Spleen (tissue), 11 donors: ENCODE results near the gene GRB10. TPM values are rescaled to one million over a fixed set of nuclear protein-coding genes. Genes with fewer than 3 reads are reported as not detected.

Experiments
- DNase-seq: peaks from one replicate; pipeline ENCODE4 v3.0.0-alpha.2; 2020
- H3K27ac ChIP-seq, 8 donors: fragments of 200-600 bp; sonication (generic) in 7 of 8; 1 replicate in 4 of 8; 2 replicates in 4 of 8; pipeline versions ENCODE4 v1.5.0 to v1.8.0; 2016 to 2021; ENCODE audit warnings: inconsistent platforms in 4 of 8, mild to moderate bottlenecking in 4 of 8, moderate library complexity in 1 of 8
- H3K27me3 ChIP-seq, 7 donors: fragments of 200-600 bp; sonication (generic) in 6 of 7; replicated peaks in 1 of 7; 1 replicate in 4 of 7; 2 replicates in 3 of 7; pipeline versions ENCODE4 v1.5.0 to v1.8.0; 2016 to 2021; ENCODE audit warnings: inconsistent platforms in 3 of 7, mild to moderate bottlenecking in 1 of 7
- H3K36me3 ChIP-seq, 6 donors: fragments of 200-600 bp; sonication (generic) in 5 of 6; 1 replicate in 4 of 6; 2 replicates in 2 of 6; pipeline versions ENCODE4 v1.5.0 to v1.8.0; 2016 to 2021; ENCODE audit warnings: inconsistent platforms in 2 of 6
- H3K4me1 ChIP-seq, 6 donors: fragments of 200-600 bp; sonication (generic) in 5 of 6; 1 replicate in 3 of 6; 2 replicates in 3 of 6; pipeline versions ENCODE4 v1.5.0 to v1.8.0; 2016 to 2021; ENCODE audit warnings: inconsistent platforms in 3 of 6
- H3K4me3 ChIP-seq, 8 donors: fragments of 200-600 bp; sonication (generic) in 7 of 8; 1 replicate in 4 of 8; 2 replicates in 4 of 8; pipeline versions ENCODE4 v1.5.0 to v1.8.0; 2016 to 2021; ENCODE audit warnings: inconsistent platforms in 4 of 8, mild to moderate bottlenecking in 4 of 8, moderate library complexity in 2 of 8
- H3K9me3 ChIP-seq, 8 donors: fragments of 200-600 bp; sonication (generic) in 7 of 8; 1 replicate in 4 of 8; 2 replicates in 4 of 8; pipeline versions ENCODE4 v1.5.0 to v1.8.0; 2016 to 2021; ENCODE audit warnings: inconsistent platforms in 4 of 8
- POLR2A ChIP-seq, 3 donors: fragments of 450-650 bp; IDR thresholded peaks; one replicate each; pipeline ENCODE4 v1.5.1; 2017; ENCODE audit warnings: antibody characterized with exemption in 3 of 3, mild to moderate bottlenecking in 1 of 3
- POLR2AphosphoS5 ChIP-seq, 3 donors: sonication (generic); formaldehyde crosslinking; IDR thresholded peaks; one replicate each; pipeline ENCODE4 v1.5.1; 2017; ENCODE audit warnings: antibody characterized with exemption in 3 of 3
- WGBS, 5 donors: extraction: QIAGEN DNeasy Blood & Tissue Kit in 3 of 5; methylation state at CpG; one replicate each; pipeline versions ENCODE4 v1.1.5 to v1.1.7; 2013 to 2018; 5-methylcytosine and 5-hydroxymethylcytosine counted together
- intact Hi-C: fragments of 100-400 bp; cut with DNase I; formaldehyde crosslinking; loops from one replicate; pipeline ENCODE4 v1.15.0; 2023; ENCODE audit warnings: low total_unique reads
- polyA plus RNA-seq, 3 donors: library from polyadenylated mRNA; stranded (reverse); fragments of 200-250 nt; gene quantifications; one replicate each; pipeline ENCODE4 v1.2.1, GENCODE V29; 2013
- total RNA-seq, 7 donors: library from RNA; depleted of rRNA in 3 of 7; stranded (reverse); fragments of >200 nt in 3 of 7; fragmentation: NEBNext Ultra II Directional in 4 of 7; extraction: Animal tissue kit (Norgen Biotek cat#: 25700) in 4 of 7; gene quantifications; one replicate each; pipeline versions ENCODE4 v1.1.0 to v1.2.1, GENCODE V29; 2016 to 2021
- TF ChIP-seq, protein P1 (sequence below), 11 experiments: fragments of 200-600 bp in 7 of 11; fragments of 450-650 bp in 4 of 11; sonication (generic) in 4 of 11; IDR thresholded peaks in 8 of 11; conservative IDR thresholded peaks in 3 of 11; 1 replicate in 7 of 11; 2 replicates in 4 of 11; pipeline versions ENCODE4 v1.4.0 to v1.8.0; 2016 to 2021; ENCODE audit warnings: antibody characterized with exemption in 11 of 11, inconsistent platforms in 4 of 11, mild to moderate bottlenecking in 1 of 11
- donor health status: healthy with polysubstance abuse.
- donor health status: DM: no; HTN: no; CAD: no; lungs with moderate emphysema.
- donor health status: DM: no; HTN: no; CAD: no.
- donor health status: Bipolar disorder and iron deficiency.
- donor health status: healthy.
- donor health status: DM: no; HTN: no; CAD: no.
- donor health status: DM: yes; HTN: yes; CAD: no.

Gene GRB10
- total and polyA plus RNA-seq, 10 donors = 11.3 to 159 (median 115) TPM

DNA sequence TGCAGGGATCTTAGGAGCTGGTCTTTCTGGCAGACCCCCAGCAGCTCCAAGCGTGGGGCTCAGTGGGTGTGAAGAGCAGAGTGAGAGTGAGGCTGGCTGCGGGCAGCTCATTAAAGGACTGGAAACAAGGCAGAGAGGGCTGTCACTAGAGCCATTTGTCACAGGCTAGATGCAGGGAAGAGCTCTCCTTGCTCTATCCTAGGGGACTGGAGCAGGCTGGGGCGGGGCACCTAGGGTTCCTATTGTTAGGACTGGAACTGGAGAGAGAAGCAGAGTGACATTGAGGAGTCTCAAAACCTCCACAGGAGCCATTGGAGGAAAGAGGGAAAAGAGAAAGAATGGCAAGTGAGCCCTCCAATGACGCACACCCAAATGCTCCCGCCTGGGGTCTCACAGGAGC lies 216.7 kb downstream of the GRB10 start:
- H3K27me3 ChIP-seq = peaks cover 0 to 1% (median 0%) of the 10 kb centered on the region in 7 donors
- no peak for DNase-seq
- H3K4me1 ChIP-seq = no peaks in the 10 kb centered on the region
- H3K27ac ChIP-seq = no peak overlapping the region
- TF ChIP-seq, protein P1, sequence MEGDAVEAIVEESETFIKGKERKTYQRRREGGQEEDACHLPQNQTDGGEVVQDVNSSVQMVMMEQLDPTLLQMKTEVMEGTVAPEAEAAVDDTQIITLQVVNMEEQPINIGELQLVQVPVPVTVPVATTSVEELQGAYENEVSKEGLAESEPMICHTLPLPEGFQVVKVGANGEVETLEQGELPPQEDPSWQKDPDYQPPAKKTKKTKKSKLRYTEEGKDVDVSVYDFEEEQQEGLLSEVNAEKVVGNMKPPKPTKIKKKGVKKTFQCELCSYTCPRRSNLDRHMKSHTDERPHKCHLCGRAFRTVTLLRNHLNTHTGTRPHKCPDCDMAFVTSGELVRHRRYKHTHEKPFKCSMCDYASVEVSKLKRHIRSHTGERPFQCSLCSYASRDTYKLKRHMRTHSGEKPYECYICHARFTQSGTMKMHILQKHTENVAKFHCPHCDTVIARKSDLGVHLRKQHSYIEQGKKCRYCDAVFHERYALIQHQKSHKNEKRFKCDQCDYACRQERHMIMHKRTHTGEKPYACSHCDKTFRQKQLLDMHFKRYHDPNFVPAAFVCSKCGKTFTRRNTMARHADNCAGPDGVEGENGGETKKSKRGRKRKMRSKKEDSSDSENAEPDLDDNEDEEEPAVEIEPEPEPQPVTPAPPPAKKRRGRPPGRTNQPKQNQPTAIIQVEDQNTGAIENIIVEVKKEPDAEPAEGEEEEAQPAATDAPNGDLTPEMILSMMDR (IDR thresholded peaks at IDR 0.05 in 8 of 11, conservative IDR thresholded peaks at IDR 0.05 in 3 of 11) = no peak
- TF ChIP-seq POLR2AphosphoS5 (IDR thresholded peaks at IDR 0.05) (no peak), POLR2A (IDR thresholded peaks at IDR 0.05) (no peak)
- intact Hi-C loops = no loop called here
- no peak overlapping the region for H3K4me3 ChIP-seq
- peaks cover 0 to 13% (median 11%) of the 10 kb centered on the region in 8 donors for H3K9me3 ChIP-seq
- H3K36me3 ChIP-seq = no peaks in the 10 kb centered on the region
- 65 to 75% (median 71%) methylated on average over 5 of the region's 5 CpGs for WGBS, 5 donors

DNA sequence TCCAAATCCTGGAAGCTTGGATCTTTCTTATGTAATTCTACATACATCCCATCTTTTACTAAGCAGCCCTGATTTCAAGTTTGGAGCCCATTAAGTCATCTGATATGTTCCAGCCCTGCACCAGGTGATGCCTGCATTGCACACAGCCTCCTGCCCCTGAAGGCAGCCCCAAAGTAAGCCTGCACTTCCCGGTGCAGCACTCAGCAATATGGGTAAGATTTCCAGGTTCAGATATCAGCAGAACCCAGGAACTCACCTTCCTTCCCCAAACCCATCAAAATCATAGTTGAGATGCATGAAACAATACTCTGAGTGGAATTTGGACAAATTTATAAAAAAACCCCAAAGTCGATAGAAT lies 217.2 kb downstream of the GRB10 start:
- DNase-seq = no peak
- H3K9me3 ChIP-seq = peaks cover 0 to 8% (median 6%) of the 10 kb centered on the region in 8 donors
- TF ChIP-seq, protein P1 (IDR thresholded peaks at IDR 0.05 in 8 of 11, conservative IDR thresholded peaks at IDR 0.05 in 3 of 11) = no peak
- H3K27me3 ChIP-seq = peaks cover 0 to 6% (median 0%) of the 10 kb centered on the region in 7 donors
- no peak overlapping the region for H3K27ac ChIP-seq
- 73 to 91% (median 80%) methylated on average over 2 of the region's 2 CpGs for WGBS, 5 donors
- no peaks in the 10 kb centered on the region for H3K36me3 ChIP-seq
- no peaks in the 10 kb centered on the region for H3K4me1 ChIP-seq
- H3K4me3 ChIP-seq = no peak overlapping the region
- intact Hi-C loops = no loop called here

DNA sequence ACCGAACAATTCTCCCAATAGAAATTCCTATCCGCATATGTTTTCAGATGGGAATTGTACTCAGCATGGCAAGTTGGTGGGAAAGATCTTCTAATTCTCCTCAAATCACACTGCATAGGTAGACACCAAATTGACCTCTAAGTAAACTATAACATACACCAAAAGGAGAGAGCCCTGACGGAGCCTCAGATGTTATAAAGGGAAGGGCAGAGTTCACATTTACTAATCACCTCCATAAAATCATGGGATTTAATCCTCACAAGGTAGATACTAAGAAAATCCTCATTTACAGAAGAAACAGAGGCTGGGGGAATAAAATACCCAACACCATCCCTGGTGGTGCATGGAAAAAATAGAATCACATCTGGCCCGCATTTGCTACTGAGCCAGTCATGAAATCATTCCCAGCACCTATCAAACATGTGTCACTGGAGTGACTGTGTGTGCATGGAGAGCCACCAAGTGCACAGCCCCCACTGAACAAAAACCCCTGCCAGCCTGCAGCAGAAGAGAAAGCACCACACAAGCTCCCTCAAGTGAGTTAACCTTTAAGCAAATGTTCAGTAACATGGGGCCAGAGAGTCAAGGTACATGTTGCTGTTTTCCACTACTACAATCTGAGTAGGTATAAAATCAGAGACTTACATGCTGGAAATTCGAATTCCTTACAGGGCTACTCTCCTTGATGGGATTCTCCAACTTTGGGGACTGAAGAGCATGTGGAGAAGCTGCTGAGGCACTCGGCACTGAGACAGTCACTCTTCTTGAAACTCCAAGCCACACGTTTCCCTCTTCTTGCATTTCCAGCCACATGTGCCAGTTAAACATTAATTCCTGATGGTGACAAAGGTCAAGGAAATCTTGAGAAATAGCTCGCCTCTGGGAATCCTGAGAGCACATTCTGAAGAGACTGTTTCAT lies 217.8 kb downstream of the GRB10 start, which contains the start of gene DDC:
Gene DDC, minus strand, starts transcription at position 766 of the 919 bp plus-strand sequence. CDS start 21,320 bp downstream, outside the sequence.
- no peaks in the 10 kb centered on the region for H3K4me1 ChIP-seq
- DNase-seq = no peak
- WGBS, 5 donors = 66 to 72% (median 72%) methylated on average over 8 of the region's 8 CpGs
- H3K27ac ChIP-seq = no peak within 1 kb of the TSS
- H3K4me3 ChIP-seq = no peak within 1 kb of the TSS
- peaks cover 0 to 2% (median under 1%) of the 10 kb centered on the region in 8 donors for H3K9me3 ChIP-seq
- H3K27me3 ChIP-seq = peaks cover 0 to 12% (median 0%) of the 10 kb centered on the region in 7 donors
- H3K36me3 ChIP-seq = no peaks in the 10 kb centered on the region
- intact Hi-C loops = no loop called here
- TF ChIP-seq POLR2AphosphoS5 (IDR thresholded peaks at IDR 0.05) (no peak), POLR2A (IDR thresholded peaks at IDR 0.05) (no peak)
- TF ChIP-seq, protein P1 (IDR thresholded peaks at IDR 0.05 in 8 of 11, conservative IDR thresholded peaks at IDR 0.05 in 3 of 11) = no peak

DNA sequence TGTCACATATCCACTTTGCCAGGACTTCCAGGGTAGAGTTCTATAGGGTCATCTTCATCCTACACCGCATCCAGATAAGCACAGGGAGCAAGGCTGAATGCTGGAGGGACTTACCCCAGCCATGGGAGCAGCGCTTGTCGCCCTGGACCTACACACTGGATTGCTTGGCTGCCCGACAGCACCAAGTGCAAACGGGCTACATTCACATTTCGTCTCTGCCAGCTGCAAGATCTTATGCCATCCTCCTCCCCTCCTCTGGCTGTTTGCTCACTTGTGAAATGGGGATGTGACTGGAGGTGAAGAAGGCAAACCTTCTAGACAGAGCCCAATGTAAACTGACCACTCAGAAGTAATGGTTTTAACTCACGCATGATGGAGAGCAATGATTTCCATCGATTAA lies 218.5 kb downstream of the GRB10 start:
- no peaks in the 10 kb centered on the region for H3K4me1 ChIP-seq
- no peaks in the 10 kb centered on the region for H3K9me3 ChIP-seq
- no peak overlapping the region for H3K27ac ChIP-seq
- peaks cover 0 to 19% (median 0%) of the 10 kb centered on the region in 7 donors for H3K27me3 ChIP-seq
- no peaks in the 10 kb centered on the region for H3K36me3 ChIP-seq
- WGBS, 5 donors = 88 to 96% (median 91%) methylated on average over 8 of the region's 8 CpGs
- TF ChIP-seq POLR2AphosphoS5 (IDR thresholded peaks at IDR 0.05) (no peak), POLR2A (IDR thresholded peaks at IDR 0.05) (no peak)
- TF ChIP-seq, protein P1 (IDR thresholded peaks at IDR 0.05 in 8 of 11, conservative IDR thresholded peaks at IDR 0.05 in 3 of 11) = no peak
- H3K4me3 ChIP-seq = no peak overlapping the region
- intact Hi-C loops = no loop called here
- no peak for DNase-seq
